GM19240 (cell line): ENCODE data around the gene LOXL3.

Experiments used
- DNase-seq: peaks from one replicate; pipeline ENCODE4 v3.0.0; 2011; ENCODE audit warnings: low spot score; ENCODE audit not compliant: insufficient read length

Gene LOXL3

DNA sequence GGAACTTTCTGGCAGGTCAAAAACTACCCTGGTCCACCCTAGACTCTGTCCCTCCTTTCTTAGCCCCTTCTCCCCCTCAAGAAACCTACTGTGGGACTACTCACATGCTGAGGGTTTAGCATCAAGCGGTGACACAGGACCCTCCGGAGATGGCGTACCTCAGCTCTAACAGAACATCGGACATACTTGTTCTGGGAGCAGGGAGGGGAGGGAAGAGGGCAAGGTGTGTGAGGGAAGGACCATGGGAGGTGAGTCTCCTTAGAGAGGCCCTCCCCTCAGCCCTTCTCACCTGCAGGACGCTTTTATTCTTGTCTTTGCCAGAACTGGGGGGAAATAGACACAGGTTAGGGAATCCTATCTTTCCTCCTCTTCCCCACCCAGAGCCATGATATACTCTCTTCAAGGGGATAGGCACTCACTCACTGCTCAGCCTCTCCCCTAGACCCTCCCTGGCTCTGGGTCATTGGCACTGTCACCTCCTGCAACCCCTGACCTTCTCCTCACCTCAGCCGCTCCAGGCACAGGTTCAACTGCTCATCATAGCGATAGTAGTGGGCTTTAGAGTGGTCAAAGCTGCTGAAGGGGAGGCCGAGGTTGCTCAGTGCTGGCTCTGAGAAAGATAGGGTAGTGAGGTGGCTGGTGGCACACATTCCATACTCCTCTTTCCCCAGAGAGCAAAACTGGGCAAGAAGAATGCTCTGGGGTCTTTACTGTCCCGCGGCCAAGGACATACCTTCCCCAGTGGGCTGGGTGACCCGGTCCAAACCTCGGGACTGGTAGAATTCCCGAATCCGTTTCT, 48.1 kb downstream of the LOXL3 start:
- no peak for DNase-seq

DNA sequence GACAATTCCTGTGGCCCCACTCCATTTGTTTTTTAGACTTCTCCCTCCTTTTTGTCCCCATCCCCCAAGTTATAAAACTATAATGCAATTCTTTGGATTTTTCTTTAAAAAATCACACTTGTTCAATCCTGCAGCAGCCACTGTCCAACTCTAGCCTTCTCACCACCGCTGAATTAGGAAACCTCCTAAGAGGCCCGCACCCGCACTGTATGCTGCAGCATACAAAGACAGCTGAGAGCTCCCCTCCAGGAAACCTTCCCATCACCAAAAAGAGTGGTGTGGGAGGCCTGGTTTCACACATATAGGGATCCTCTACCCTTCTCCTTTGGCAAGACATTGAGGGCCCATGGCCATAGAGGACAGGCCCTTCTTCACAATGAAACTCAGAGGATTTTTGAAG, 49.2 kb downstream of the LOXL3 start:
- DNase-seq, result no peak

DNA sequence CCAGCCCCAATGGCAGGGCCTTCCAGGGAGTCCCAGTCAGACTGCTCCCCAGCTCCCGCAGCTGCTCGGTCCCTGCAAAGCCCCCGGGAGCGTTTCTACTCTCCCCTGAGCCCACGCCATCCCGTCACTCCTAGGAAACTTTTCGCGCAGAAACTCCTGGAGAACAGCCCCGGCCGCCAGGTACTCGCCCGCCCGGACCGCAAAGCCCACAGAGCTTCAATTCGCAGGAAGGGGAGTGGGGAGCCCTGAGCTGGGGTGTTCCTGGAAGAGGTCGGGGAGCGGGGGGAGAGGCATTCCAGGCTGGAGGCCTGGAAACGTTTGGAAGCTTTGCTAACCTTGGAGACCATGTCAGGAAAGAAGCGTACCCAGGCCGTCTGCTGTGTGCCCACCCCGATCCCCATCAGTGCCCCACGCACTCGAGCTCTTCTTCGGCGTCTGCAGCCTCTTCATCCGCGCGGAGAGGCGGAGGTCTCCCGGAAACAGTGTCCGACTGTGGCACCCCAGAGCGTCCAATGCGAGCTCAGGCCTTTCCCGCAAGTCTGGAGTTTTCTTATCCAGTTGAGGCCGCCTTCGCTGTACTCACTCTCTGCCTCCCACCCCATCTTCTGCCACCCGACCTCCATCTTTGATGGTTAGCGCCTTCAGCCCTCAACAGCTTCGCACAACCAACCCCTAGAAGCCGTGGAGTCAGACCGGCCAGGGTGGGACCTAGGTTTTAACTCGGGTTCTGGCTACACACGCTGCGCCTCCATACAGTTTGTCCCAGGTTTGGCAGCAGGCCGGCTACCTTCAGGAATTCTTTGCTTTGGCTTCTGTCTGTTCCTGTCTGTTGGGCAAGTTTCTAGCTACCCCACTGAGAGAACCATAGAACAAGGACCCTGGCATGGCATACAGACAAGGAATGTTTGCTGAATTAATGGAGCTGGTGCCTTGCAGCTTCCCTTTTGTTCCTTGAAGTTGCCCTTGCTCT, 50.0 kb downstream of the LOXL3 start:
- no peak for DNase-seq

DNA sequence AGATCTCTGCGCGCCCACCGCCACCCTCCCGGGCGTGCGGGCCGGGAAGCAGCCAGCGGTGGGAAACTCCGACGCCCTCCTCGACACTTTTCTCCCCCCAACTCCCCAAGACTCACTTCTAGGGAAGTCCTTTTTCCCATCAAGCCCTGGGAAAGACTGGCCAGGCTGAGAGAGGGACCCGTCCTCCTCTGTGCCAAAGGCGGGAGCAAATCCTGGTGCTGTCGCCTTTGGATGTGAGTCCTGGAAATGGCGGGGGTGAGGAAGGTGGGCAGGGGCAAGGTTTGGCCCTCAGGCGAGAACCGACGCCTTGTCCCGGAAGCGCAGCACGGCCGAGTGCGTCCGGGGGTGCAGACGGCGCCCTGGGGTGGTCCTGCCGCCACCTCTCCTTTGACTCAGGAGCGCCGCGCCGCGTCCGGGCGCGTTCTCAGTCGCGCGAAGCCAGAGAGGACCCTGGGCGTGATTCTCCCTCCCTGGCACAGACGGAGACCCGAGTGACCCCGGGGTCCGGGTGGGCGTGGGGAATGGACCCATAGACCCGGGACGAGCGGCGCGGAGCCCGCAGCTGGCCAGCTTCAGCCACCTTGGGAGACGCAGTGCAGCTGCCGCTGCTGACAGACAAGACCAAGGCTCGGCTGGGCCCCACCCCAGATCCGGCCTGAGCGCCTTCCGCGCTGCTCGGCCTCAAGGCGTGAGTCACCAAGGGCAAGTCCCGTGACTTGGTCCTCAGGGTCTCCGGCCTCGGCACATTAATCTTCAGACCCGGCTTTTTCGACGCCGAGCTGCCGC, 50.8 kb downstream of the LOXL3 start:
- DNase-seq, result no peak

DNA sequence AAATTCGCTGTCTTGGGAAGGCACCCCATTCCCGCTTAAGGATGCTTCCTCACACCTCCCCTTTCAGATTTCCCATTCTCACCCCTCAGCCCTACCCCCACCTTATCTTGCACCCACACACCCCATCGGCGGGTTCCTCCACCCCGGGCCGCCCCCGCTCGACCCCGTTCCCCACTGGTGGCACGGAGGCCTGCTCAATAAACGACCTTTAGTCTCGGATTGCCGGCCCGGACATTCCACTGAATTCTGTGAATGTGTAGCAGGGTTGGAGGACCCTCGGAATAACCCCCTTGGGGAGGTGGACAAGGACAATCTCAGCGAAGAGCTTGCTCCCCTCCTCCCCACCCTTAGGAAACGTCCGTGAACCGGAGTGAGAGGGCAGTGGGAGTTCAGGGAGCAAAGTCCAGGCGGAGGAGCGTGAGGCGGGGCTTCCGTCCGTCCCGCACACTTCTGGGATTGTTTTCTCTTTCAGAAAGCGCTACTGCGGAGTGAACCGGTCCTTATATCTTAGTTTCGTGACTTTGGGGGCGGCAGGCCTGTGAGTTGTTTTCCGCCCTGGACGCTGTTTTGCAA, 51.5 kb downstream of the LOXL3 start:
- no peak for DNase-seq

DNA sequence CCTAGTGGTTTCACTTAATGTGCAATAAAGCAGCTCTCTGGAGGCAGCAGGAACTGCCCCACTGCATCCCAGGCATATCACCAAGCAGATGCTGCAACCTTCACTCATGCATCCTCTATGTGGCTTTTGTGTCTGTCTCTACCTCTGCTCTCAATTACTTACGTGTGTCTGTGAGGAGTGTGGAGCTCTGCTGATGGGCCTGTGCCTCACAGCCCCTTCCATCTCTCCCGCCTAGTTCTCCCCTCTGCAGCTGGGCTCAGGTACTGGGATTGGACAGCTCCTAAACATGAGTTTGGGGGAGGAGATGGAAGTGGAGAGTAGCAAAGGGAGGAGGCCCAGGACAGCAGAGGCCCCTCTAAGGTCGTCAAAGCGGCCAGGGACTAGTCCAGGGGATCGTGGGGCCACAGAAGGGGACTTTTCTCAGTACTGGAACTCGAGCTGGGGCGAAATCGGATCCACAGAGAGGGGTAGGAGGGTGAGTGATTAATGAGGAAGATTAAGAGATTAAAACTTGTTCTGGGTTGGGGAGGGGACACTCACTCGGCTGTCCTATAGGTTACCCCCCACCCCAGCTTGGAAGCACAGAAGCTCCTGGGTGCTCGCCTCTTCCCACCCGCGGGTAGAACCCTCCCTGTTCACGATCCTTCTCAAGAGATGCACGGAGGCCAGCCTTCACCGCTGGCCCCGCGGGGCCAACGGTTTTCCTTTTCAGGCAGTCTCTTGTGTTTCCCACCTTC, 52.2 kb downstream of the LOXL3 start:
- DNase-seq, result no peak

DNA sequence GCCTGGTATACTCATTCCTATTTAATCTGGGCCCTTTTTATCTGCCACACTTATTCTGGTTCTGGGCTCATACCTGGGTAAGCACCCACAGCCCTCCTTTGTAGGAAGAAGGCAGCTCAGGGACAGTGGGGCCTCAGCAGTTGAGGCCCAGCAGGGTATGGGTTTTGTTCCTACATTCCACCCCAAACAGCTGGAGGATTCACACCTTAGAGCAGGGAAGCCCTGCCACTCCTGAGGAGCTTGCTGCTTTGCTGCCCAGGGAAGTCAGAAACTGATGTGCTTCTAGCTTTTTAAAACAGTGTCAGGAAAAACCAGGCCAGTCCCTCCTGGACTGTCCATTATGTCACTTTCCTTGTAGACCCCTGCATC, 53.2 kb downstream of the LOXL3 start:
- DNase-seq, result no peak

DNA sequence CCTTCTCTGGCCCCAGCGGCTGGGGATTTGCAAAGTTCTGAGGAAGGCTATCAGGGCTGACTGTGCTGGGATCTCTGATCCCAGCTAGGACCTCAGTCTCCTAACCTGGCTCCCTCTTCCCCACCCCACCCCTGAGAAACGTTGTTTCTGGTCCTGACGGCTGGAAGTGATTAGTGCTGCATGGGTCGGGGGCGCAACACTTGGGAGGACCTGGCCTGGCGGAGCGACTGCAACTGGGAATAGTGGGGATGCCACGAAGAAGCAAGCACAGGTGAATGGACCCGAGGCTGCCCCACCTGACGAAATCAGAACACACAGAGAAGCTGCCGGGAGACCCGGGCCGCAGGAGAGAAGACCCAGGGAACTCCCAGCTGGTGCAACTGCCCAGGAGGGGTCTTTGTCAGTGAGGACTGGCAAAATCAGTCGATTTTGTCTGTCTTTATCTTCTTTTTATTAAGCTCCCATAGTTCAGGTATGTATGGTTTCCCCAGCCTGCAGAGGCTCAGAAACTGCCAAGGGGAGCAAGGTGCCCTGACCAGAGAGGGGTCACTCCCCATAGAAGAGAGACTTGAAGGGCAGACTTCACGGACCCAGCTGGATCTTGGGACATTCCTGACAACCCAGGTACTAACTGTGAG, 53.7 kb downstream of the LOXL3 start:
- DNase-seq, result no peak

DNA sequence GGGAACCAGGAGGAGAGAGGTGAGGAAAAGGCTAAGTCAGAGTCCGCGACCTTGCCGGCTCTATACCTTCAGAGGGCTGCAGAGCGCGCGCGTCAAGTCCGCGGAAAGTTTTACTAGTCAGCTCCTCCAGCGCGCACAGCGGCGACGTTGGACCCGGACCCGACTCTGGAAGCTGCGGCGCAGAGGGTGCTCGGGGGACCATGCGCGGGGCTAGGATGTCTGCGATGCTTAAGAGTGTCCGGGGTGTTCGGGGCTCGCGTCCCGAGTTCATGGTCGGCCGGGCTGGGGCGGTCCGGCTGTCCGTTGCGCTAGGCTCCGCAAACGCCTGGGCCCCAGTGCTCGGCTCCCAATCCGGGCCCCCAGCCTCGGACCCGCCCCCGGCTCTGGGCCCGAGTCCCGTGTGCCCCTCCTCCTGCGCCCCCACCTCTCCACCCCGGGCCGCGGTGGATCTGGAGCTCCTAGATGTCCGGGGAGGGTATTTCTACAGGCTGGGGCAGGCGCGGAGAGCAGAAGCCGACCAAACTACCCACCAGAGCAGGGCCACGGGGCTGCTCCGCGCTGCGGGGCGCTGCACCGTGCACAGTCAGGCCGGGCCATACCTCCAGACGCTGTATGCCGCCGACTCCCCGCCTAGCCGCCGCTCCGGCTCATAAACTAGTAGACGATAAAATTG, 54.3 kb downstream of the LOXL3 start, which contains the start of gene LBX2:
Gene LBX2 (minus strand): TSS at position 337 of the 673 bp plus-strand sequence. CDS start 66 bp downstream, at position 271.
- DNase-seq, result no peak

DNA sequence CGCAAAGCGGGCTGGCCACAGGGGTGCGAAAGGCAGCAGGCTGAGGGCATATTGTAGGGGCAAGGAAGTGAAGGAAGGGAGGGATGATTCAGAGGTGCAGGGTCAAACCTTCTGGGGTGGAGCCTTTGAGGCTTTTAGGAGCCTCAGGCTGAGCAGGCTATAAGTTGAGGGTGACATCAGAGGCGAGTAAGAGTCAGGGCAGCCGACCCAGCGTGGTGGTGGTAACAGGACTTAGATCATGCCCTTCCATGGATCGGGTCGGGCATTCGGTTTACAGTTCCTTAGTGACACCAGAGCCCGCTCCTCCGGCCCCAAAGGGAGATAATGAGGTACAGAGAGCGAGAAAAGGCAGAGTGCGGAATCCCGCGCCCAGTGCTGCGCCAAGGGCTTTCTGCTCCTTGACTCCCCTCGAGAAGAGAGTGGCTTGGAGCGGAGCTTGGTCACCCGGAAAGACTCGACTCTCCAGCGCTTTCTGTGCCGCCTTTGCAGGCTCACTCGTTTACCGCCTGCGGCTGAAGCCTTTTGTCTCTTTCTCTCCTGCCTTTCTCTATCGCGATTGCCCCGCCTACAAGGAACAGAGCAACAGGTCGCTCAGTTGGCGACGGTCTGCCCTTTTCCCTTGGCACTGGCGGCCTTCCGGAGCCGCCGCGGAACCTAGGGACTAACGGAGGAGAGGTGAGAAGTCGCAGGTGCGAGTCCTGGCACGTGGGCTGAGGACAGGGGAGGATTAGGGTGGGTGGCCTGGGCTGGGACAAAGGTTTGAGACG, 55.1 kb downstream of the LOXL3 start:
- DNase-seq, result no peak

DNA sequence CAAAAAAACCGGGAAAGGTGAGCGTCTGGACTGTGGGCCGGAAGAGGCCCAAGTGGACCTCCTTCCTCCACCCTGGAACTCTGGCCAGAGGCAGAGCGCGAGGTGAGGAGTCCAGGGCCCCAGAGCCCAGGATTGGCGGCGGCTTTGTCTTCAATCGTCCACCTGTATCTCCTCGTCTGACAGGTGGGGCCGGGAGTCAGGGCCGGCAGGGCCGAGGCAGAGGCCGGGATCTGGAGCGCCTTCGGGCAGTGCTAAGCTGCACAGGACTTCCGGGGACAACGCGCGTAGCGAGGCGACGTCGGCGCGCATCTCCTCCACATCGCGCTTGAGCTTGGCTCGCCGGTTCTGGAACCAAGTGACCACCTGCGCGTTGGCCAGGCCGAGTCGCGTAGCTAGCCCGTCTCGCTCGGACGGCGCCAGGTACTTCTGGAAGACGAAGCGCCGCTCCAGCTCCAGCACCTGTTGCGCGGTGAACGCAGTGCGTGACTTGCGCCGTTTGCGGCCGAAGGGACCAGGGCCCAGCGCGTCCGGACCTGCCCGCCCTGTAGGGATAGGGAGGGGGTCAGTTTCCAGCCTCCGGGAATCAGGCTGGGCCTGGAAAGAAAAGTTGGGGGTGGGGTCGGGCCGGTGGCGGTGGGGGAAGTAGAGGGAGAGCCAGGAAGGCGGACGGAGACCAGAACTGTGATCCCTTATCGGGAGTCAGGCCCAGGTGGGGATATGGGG, 55.8 kb downstream of the LOXL3 start:
- DNase-seq, result no peak

DNA sequence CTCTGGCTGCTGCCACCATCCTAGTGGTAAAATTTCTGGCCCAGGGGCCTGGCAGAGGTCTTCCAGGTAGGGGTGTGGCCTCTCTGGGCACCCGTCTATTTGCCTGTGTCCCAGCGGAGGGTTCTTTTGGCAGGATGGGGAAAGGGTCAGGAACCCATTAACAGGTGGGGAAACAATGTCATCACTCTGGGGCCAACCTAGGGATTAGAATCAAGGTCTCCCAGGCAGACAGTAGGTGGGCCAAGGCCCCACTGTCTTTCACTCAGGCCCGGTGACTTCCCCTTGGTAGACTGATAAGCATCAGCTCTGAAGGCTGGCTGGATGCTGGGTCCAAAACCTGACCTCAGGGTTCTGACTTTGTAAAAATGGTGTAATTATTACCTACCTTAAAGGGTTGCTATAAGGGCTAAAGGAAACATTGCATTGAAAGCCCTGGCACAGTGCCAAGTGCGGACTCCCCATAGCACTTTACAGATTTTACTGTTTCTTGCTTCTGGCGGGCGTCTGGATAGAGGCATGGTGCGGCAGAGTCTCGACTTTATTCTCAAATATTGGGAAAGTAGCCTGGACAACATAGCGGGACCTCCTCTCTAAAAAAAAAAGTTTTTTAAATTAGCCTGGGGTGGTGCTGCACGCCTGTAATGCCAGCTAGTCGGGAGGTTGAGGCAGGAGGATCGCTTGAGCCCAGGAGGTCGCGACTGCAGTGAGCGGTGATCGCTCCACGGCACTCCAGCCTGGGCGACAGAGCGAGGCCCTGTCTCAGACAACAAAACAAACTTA, 56.6 kb downstream of the LOXL3 start:
- no peak for DNase-seq

DNA sequence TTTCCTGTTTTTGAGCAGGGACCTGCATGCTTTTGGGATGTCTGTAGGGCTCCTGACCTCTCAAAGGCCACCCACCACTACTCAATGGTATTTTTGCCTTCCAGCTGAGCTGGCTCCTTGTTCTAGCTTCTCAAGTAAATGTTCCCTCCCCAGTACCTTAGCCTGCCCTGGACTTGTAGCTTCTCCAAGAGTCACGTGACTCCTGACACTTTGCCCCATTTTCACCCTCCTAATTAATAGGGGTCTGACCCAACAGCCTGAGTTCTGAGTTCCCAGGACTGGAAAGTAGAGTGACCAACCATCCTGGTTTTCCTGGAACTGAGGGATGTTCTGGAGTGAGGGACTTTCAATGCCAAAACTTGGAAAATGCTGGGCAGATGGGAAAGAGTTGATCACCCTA, 58.3 kb downstream of the LOXL3 start:
- DNase-seq, result no peak

DNA sequence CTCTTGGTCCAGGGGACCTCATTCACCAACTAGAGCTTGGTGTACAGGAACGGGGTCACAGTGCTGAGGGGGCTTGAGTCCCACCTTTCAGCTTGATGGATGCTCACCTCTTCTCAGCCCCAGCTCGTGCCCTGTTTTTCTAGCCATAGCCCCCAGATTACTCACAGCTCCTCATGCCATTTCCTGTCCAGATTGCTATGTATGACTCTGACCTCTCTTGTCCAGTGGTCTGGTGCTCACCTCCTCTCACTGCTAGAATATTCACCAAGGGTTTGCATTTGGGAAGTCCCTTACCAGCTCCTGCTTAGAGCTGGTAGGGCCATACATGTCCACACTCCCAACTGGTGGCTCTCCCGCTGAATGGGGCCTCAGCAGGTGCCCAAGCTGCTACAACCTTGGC, 60.2 kb downstream of the LOXL3 start:
- DNase-seq, result no peak

DNA sequence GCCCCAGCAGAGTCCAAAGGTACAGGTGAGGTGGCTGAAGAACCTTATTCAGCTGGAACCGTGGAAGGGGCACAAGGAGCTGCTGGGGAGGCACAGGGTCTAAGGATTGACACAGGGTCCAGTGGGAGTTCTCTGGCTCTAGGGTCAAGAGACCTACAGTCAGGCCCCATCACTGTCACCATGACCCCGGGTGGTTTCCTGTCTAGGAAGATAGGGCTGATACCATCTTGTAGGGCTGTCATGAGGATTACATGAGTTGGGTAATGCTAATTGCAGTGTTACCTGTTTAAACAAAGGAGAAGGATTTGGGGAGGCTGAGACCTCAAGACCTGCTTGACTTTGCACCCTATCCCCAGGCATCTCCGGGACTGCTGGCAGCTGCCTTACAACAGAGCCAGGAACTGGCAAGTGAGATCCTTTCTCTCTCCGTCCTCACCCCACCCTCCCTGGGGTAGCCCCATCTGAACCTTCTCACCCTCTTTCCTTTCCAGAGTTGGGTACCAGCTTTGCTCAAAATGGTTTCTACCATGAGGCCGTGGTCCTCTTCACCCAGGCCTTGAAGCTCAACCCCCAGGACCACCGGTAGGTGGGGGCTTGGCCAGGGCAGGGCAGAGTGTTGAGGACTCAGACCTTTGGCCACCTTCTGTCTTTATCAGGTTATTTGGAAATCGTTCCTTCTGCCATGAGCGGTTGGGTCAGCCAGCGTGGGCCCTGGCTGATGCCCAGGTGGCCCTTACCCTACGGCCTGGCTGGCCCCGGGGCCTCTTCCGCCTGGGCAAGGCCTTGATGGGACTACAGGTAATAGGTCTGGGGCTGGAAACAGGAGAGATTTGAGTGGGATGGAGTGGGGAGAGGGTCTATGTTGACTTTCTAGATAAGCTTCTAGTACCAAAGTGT, 61.8 kb downstream of the LOXL3 start:
- no peak for DNase-seq

DNA sequence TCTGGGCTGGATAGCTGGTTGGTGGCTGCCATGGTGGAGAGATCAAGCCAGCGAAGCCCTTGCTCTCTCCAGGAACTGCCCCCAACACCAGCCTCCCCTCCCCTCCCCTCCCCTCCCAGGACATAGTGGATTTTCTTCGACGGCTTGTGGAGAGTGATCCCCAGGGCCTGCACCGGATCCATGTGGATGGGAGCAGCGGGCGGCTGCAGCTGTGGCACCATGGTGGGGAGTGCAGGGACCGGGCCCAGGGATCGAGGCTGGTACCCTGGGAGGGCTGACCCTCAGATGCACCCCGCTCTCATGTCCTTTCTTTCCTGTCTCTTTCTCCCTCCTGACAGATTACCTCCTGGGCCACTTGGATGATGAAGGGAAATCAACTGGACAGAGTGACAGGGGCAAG, 63.8 kb downstream of the LOXL3 start:
- no peak for DNase-seq
